Osteocyte (in vitro differentiated cells): ENCODE results near the gene PRRT2. TPM values are rescaled to one million over a fixed set of nuclear protein-coding genes. Genes with fewer than 3 reads are reported as not detected.
A peak's percentile ranks its signal among the peaks of the same experiment; 100 is the strongest.

Experiments used
- DNase-seq: peaks from one replicate; pipeline ENCODE4 v3.0.0; 2021; ENCODE audit warnings: mixed read lengths; ENCODE audit not compliant: unreplicated experiment; ENCODE audit errors: extremely low spot score
- H3K27ac Mint-ChIP-seq: one replicate; pipeline ENCODE4 v1.8.0; 2021; ENCODE audit warnings: mild to moderate bottlenecking, mixed read lengths; ENCODE audit not compliant: unreplicated experiment
- H3K27me3 Mint-ChIP-seq: one replicate; pipeline ENCODE4 v1.8.0; 2021; ENCODE audit warnings: mixed read lengths; ENCODE audit not compliant: unreplicated experiment
- H3K36me3 Mint-ChIP-seq: one replicate; pipeline ENCODE4 v1.8.0; 2021; ENCODE audit warnings: mixed read lengths; ENCODE audit not compliant: unreplicated experiment
- H3K4me1 Mint-ChIP-seq: one replicate; pipeline ENCODE4 v1.8.0; 2021; ENCODE audit warnings: mixed read lengths; ENCODE audit not compliant: unreplicated experiment
- H3K4me3 Mint-ChIP-seq: one replicate; pipeline ENCODE4 v1.8.0; 2021; ENCODE audit warnings: mild to moderate bottlenecking, moderate library complexity, mixed read lengths; ENCODE audit not compliant: unreplicated experiment
- H3K9me3 Mint-ChIP-seq: one replicate; pipeline ENCODE4 v1.8.0; 2021; ENCODE audit warnings: mixed read lengths; ENCODE audit not compliant: unreplicated experiment
- CTCF ChIP-seq: fragments of 200-600 bp; sonication (generic); IDR thresholded peaks from 2 replicates; pipeline ENCODE4 v1.5.0; 2021; ENCODE audit warnings: antibody characterized with exemption, mild to moderate bottlenecking, moderate library complexity
- total RNA-seq: library from RNA; stranded (reverse); gene quantifications from 2 replicates; pipeline ENCODE4 v1.2.1, GENCODE V29; 2021

Gene PRRT2
- total RNA-seq, 1 donor from 2014 or later: 13.4 TPM

- DNase-seq: no peak
- Mint-ChIP-seq H3K27me3 (no peaks in the 10 kb centered on the region), H3K9me3 (no peaks in the 10 kb centered on the region), H3K4me1 (no peaks in the 10 kb centered on the region), H3K4me3 (no peak overlapping the region), H3K27ac (no peak overlapping the region), H3K36me3 (peaks cover 13% of the 10 kb centered on the region)
- TF ChIP-seq CTCF: no peak
These were observed 42.6 kb downstream of the PRRT2 start for GRCh38 chr16:29854520-29855100.

- Mint-ChIP-seq H3K4me1 (peaks cover 14% of the 10 kb centered on the region), H3K4me3 (no peak overlapping the region), H3K27me3 (no peaks in the 10 kb centered on the region), H3K9me3 (no peaks in the 10 kb centered on the region), H3K36me3 (peaks cover 21% of the 10 kb centered on the region), H3K27ac (no peak overlapping the region)
- TF ChIP-seq CTCF: no peak
- no peak for DNase-seq
These were observed 45.3 kb downstream of the PRRT2 start for GRCh38 chr16:29857133-29857760.

DNA sequence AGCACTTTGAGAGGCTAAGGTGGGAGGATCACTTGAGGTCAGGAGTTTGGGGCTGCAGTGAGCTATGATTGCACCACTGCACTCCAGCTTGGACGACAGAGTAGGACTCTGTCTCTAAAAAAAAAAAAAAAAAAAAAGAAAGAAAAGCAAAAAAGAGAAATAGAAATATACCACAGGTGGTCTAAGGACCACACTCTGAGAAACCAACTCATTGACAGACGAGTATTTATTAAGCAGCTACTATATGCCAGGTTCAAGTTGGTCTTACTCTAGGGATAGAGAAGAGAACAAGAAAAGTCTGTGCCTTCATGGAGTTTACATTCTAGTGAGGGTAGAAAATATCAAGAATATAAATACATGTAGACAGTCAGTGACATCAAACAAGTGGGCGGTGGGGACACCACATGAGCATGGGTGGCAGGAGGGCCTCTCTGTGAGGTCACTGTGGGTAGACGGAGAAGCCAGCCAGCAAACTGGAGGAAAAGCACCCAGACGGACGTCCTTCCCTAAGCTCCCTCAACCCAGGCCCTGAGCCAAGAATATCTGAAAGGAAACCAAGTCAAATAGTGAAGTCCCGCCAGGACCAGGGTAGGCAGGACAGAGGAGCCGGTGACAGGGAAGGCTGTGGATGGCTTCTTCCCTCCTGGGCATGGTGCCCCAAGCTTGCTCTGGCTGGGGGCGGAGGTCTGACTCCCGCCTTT lies 46.3 kb downstream of the PRRT2 start:
- DNase-seq: no peak
- H3K9me3 Mint-ChIP-seq: no peaks in the 10 kb centered on the region
- H3K36me3 Mint-ChIP-seq: peaks cover 21% of the 10 kb centered on the region
- H3K4me3 Mint-ChIP-seq: no peak overlapping the region
- TF ChIP-seq CTCF: no peak
- H3K4me1 Mint-ChIP-seq: peaks cover 14% of the 10 kb centered on the region
- no peaks in the 10 kb centered on the region for H3K27me3 Mint-ChIP-seq
- no peak overlapping the region for H3K27ac Mint-ChIP-seq

GRCh38 chr16:29858974-29859373 lies 47.0 kb downstream of the PRRT2 start:
- no peak overlapping the region for H3K4me3 Mint-ChIP-seq
- peaks cover 21% of the 10 kb centered on the region for H3K36me3 Mint-ChIP-seq
- no peak for TF ChIP-seq CTCF
- H3K9me3 Mint-ChIP-seq: no peaks in the 10 kb centered on the region
- H3K27ac Mint-ChIP-seq: no peak overlapping the region
- H3K4me1 Mint-ChIP-seq: peaks cover 16% of the 10 kb centered on the region
- DNase-seq: no peak
- H3K27me3 Mint-ChIP-seq: no peaks in the 10 kb centered on the region

- TF ChIP-seq CTCF: no peak
- Mint-ChIP-seq H3K4me1 (peaks cover 16% of the 10 kb centered on the region), H3K27ac (no peak overlapping the region), H3K4me3 (peak overlapping the region; percentile 61), H3K27me3 (no peaks in the 10 kb centered on the region), H3K36me3 (peaks cover 21% of the 10 kb centered on the region), H3K9me3 (no peaks in the 10 kb centered on the region)
- DNase-seq: no peak
These were observed 48.2 kb downstream of the PRRT2 start for GRCh38 chr16:29860218-29860617.
